ELR (cell line): ENCODE data around the gene TRIM47.

Experiments used
- DNase-seq: peaks from one replicate; pipeline ENCODE4 v3.0.0-alpha.2; 2015; ENCODE audit warnings: low read depth

TRIM47 gene

DNA sequence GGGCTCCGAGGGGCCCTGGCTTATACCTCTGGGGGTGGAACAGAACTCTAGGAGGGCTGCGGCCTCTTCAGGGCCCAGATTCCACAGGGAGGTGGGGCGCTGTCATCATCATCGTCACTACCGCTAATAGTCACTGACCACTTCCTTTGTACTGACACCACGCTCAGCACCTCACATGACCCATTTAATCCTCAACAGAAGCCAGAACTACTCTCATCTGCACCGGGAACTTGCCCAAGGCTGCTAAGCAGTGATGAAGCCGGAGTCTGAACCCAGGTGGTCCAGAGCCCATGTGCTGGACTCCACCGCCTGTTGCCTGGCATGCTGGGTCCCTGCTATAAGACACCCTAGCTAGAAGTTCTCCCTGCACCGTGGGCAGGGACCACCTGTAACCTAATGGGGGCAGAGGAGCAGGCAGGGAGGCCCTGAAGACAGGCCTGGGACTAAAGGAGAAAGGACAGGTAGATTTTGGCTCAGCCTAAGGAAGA lies 46.2 kb downstream of the TRIM47 start:
- DNase-seq, result peak; percentile 98

GRCh38 chr17:75831032-75831571 lies 47.3 kb downstream of the TRIM47 start:
- DNase-seq, result no peak

DNA sequence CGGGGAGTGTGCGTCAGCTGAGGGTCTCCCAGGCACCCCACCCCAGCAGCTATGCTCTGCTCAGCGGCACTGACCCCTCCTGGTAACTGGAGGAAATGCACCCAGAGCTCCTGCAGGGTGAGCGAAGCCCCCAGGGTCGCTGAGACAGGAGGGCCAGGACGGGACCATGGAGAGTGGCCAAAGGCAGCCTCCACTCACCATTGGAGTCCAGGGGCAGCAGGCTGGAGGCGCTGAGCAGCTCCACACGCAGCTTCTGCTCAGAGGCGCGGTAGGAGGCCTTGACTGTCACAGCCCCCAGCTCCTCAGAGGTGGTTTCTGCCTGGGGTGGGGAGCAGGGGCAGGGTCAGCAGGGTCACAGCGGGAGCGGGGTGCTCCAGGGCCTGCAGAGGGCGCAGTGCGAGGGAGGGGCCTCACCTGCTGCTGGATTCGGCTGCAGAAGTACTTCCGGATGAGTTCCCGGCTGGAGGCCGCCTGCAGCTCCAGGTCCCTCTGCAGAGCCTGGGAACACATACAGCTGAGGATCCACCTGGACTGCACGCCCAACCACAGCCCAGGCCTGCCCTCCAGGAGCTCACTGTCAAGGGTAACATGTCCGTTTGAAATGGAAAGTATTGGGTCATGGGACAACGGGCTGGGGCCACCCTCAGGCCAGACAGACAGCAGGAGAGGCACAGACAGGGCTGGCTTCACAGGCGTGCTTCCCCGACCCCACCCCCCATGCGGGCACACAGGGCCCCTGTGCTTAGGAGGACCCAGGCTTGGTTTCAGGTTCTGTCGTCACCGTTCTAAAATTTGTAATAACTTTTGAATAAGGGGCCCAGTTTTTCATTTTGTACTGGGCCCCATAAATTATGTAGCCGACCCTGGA lies 48.0 kb downstream of the TRIM47 start:
- peak; percentile 32 for DNase-seq

DNA sequence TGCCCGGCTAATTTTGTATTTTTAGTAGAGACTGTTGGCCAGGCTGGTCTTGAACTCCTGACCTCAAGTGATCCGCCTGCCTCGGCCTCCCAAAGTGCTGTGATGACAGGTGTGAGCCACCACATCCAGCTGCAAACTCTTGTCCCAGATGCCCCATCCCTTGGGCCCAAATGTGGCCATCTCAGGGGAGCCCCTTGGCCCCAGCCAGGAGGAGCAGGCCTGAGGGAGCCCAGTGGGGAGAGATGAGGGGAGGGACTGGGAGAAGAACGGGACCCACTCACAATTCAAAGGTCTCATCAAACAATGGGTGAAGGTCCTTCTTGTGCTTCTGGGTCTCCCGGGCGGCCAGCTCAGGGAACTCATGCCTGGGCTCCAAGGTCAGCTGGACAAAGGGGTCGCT lies 48.6 kb downstream of the TRIM47 start:
- DNase-seq, result no peak

GRCh38 chr17:75828741-75829140 lies 49.6 kb downstream of the TRIM47 start:
- no peak for DNase-seq

DNA sequence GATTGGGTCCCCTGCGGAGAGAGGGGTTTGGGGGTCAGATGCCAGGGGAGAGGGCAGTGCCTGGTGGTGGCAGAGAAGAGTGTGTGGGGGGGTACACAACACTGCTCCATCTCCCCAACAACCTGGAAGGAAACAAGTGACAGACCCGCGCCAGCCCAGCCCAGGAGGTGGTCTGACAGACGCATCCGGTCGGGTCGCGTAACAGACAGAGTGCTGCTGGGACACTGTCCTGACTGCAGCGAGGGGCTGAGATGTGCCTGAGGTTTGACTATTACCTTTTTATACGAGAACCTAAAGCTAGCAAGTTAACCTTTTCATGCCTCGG lies 50.3 kb downstream of the TRIM47 start:
- no peak for DNase-seq

DNA sequence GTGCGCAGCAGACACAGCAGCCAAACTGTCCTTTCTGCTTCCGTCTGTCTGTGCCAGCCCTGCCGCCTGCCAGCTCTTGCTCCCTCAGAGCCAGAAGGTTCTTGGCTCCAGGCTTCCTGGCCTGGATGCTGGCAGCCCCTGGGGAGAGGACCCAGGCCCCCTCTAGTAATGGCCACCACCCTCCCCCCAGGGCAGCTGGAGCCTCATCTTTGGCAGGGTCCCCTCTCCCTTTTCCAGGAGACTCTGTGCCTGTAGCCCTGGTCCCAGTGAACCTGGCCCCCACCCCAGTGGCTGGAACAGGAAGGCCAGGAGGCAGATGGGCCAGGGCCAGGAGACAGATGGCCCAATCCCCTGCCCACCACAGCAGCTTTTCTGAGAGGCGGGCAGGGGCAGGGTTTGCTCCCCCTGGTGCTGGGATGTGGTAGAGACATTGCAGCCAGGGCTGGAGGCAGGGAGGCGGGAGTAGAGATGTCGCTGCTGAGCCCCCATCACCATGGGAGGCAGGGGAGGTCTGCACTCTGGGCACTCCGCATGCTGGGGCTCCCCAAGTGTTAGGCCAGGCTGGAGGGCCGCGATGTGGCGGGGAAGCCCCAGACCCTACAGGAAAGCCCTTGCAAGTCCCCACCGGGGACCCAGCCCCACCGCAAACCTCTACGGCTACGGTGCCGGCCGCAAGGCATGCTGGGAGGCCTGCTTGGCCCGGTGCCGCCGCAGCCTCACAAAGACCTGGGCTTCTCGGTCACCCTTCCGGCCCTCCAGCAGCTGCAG lies 50.9 kb downstream of the TRIM47 start:
- peak; percentile 63 for DNase-seq

GRCh38 chr17:75826561-75827307 lies 51.6 kb downstream of the TRIM47 start:
- no peak for DNase-seq

- no peak for DNase-seq
Observed at GRCh38 chr17:75825748-75826370, 52.5 kb downstream of the TRIM47 start.

DNA sequence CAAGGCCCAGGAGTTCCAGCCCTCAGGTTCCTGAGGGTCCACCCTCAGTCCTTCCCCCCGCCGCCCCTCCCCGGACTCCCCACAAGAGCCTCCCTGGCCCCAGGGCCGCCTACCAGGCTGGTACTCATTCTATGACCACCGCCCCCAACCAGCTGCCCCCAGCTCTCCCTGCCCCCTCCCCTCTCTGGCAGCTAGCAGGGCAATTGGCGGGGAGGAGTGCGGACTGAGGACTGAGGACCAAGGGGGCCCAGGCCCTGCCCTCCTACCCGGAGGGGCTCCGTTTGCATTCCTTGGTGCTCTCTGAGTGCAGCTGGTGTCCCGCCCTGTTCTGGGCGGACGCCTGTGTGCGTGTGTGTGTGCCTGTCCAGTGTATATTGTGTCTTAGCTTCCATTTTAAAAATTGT lies 53.2 kb downstream of the TRIM47 start:
- DNase-seq, result no peak

DNA sequence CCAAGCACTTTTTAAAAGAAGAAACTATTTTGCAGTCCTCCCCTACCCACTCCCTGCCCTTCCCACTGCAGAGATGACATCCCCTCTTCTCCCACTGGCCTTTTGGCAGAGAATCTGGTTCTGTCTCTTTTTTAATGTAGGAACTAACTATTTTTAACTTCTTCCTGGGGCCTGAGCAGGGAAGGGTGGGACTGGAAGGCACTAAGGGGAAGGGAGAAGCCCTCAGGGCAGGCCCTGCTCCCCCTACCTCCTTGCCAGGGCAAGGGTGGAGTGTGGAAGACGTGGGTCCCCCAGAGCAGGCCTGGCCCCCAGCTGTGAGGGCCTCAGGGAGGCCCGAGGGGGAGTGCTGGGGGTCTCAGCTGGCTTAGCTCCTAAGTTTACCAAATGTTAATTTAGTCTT lies 53.7 kb downstream of the TRIM47 start:
- DNase-seq, result no peak
